ENCODE data around the gene EPB41L3. TPM values are rescaled to one million over a fixed set of nuclear protein-coding genes. Genes with fewer than 3 reads are reported as not detected.
A peak's percentile ranks its signal among the peaks of the same experiment; 100 is the strongest.

The EPB41L3 gene
- 100 to 1,000 TPM in 1 of 4 donors, 10 to 100 TPM in 3; 63.4 to 146 (median 81.5) TPM for total RNA-seq

- Histone ChIP-seq H3K36me3 (no peaks in the 10 kb centered on the region), H3K27me3 (no peaks in the 10 kb centered on the region), H3K27ac (peak within 1 kb of the TSS; percentile 67 to 90 (median 76)), H3K9me3 (no peaks in the 10 kb centered on the region), H3K4me1 (peaks cover 0 to 38% (median 3%) of the 10 kb centered on the region in 4 donors), H3K4me3 (peak within 1 kb of the TSS; percentile 37 to 78 (median 52))
- DNase-seq (ENCODE audit: low spot score in 2 of 2), result no peak
- 1 to 2% methylated on average over 20 to 26 of the region's 57 CpGs for WGBS, 2 donors
- TF ChIP-seq POLR2A (IDR thresholded peaks at IDR 0.05) (peak in 1 of 2 donors; percentile 37), CTCF (IDR thresholded peaks at IDR 0.05) (no peak), EP300 (IDR thresholded peaks at IDR 0.05) (peak in 1 of 2 donors; percentile 52)
Observed at GRCh38 chr18:5543773-5544389, at the start of gene EPB41L3. EPB41L3 (minus strand) TSS chr18:5543997; CDS start chr18:5489183, 54,814 bp downstream.

GRCh38 chr18:5588529-5588928 is 44.7 kb upstream of the EPB41L3 start:
- Histone ChIP-seq H3K4me1 (peaks cover 0 to 14% (median 2%) of the 10 kb centered on the region in 4 donors), H3K27ac (no peak overlapping the region), H3K4me3 (no peak overlapping the region), H3K36me3 (no peaks in the 10 kb centered on the region), H3K9me3 (peaks cover 0 to 6% (median 0%) of the 10 kb centered on the region in 4 donors), H3K27me3 (no peaks in the 10 kb centered on the region)
- no peak for DNase-seq (ENCODE audit: low spot score in 2 of 2)
- TF ChIP-seq EP300 (IDR thresholded peaks at IDR 0.05) (no peak), POLR2A (IDR thresholded peaks at IDR 0.05) (no peak), CTCF (IDR thresholded peaks at IDR 0.05) (no peak)

- Histone ChIP-seq H3K4me3 (no peak overlapping the region), H3K27me3 (no peaks in the 10 kb centered on the region), H3K4me1 (peaks cover 0 to 29% (median 2%) of the 10 kb centered on the region in 4 donors), H3K27ac (no peak overlapping the region), H3K36me3 (no peaks in the 10 kb centered on the region), H3K9me3 (no peaks in the 10 kb centered on the region)
- no peak for TF ChIP-seq POLR2A (IDR thresholded peaks at IDR 0.05)
- TF ChIP-seq CTCF (IDR thresholded peaks at IDR 0.05), result no peak
- TF ChIP-seq EP300 (IDR thresholded peaks at IDR 0.05), result no peak
- 61 to 76% methylated on average over 2 to 3 of the region's 3 CpGs for WGBS, 2 donors
- no peak for DNase-seq (ENCODE audit: low spot score in 2 of 2)
Observed at GRCh38 chr18:5585653-5586052, 41.9 kb upstream of the EPB41L3 start.

GRCh38 chr18:5584746-5585417 is 41.1 kb upstream of the EPB41L3 start:
- Histone ChIP-seq H3K9me3 (no peaks in the 10 kb centered on the region), H3K27ac (peak overlapping the region in 1 of 4 donors; percentile 2), H3K27me3 (no peaks in the 10 kb centered on the region), H3K4me1 (peaks cover 0 to 29% (median 2%) of the 10 kb centered on the region in 4 donors), H3K4me3 (no peak overlapping the region), H3K36me3 (no peaks in the 10 kb centered on the region)
- no peak for DNase-seq (ENCODE audit: low spot score in 2 of 2)
- TF ChIP-seq CTCF (IDR thresholded peaks at IDR 0.05), result no peak
- no peak for TF ChIP-seq EP300 (IDR thresholded peaks at IDR 0.05)
- TF ChIP-seq POLR2A (IDR thresholded peaks at IDR 0.05), result no peak
- 45 to 57% methylated on average over 7 of the region's 7 CpGs for WGBS, 2 donors
